GM21515 (cell line): ENCODE results near the gene FOXG1.

Experiments
- ATAC-seq: cut with Tn5 transposase; IDR thresholded peaks from one replicate; pipeline ENCODE4 v1.9.1; 2021; ENCODE audit not compliant: unreplicated experiment

Gene FOXG1

DNA sequence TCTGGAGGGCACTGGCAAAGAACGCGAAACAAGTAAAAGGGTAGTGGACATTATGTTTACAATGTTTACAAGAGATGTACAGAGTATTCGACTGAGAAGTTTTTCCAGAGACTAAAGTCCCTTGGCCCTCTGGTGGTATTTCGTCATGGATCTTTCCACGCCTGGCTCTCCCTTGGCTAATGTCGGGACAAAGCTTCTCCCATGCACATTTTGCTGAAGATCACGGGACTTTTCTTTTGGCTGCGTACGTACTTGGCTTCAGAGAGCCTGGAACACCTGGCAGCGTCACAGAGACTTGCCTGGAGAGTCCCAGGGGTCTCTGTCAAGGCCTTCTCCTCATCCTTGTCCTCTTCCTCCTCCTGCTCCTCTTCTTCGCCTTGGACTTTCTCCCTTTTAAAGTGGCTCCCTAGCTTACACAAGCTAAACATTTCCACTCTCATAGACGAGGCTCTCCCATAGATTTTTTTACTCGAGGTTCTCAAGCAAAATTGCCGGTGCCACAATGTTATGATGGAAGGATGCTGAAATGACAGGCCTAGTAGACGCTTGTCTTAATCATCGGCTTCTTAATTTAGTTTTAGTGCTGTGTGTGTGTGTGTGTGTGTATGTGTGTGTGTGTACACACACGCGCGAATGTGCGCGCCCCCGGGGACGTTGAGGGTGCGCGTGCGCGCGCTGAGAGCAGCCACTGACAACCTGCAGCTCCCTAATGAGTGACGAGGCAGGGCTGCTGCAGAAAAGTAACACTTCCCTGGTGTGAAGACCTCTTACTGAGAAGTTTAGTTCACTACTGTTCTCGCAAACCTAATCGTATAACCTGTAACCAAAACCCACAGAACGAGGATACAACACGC lies 4.9 kb upstream of the FOXG1 start:
- ATAC-seq, result no peak

DNA sequence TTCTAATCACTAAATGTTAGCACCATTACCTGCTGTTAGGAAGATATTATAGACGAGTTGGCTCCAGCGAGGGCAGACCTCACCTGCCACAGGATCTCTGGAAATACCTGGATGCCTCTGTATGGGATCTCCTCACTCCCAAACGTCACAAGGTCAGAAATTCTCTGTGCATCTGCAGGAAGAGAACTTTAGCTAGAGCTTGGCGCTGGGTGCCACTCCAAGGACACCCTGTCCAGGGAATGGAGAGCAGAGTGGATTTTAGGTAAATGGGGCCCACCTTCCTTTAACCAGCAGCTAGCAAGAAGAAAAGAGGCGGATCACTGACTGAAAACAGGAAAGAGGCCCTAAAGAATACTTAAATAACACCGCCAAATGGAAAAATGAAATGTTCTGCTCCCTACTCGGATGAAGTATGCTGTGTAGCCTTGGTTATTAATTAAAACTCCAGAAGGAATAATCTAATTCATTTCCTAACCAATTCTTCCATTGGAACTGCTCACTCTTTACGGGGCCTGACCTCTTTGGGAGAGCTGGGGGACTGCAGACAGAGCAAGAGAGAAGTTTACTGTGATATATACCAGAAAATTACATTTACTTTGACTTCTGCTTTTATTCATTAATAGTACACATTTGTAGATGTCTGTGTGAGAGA lies 4.2 kb upstream of the FOXG1 start:
- no peak for ATAC-seq

DNA sequence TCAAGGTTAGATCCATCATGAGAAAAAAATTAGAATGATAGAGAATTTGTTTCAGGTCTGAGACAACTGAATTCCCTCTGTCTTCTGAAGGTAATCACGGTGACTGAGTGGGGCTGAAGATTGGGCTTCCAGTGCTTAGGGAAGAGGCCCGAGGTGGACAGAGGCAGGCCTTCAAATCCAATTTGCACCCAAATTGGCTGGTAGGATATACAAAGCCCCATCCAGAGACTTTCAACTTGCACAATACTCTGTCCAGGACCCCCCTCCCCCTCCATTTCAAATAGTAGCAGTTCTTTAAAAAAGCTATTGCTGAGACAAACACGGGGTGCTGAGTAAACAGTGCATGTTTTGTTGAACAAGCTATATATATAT lies 3.6 kb upstream of the FOXG1 start:
- ATAC-seq, result no peak

DNA sequence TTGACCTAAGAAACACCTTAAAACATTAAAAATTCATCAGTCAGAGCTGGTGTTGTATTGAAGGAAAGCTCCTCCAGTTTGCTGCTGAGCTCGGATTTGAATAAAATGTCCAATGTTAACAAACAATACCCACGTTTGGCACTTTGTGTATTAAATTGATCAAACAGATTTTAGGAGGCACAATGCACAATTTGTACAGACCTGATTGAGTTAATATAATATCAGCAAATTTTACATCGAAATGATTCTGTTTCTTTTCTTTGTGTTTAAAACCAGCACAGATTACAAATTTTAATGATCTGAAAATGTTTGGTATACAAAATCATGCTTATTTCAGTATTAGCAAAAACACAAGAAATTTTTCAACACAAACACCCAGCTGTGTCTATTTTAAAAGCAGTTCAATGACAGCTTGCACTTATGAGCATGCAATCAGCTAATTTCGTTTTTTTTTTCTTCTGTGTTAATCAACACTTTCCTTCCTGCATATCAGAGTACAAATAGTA lies 2.8 kb upstream of the FOXG1 start:
- ATAC-seq, result no peak

DNA sequence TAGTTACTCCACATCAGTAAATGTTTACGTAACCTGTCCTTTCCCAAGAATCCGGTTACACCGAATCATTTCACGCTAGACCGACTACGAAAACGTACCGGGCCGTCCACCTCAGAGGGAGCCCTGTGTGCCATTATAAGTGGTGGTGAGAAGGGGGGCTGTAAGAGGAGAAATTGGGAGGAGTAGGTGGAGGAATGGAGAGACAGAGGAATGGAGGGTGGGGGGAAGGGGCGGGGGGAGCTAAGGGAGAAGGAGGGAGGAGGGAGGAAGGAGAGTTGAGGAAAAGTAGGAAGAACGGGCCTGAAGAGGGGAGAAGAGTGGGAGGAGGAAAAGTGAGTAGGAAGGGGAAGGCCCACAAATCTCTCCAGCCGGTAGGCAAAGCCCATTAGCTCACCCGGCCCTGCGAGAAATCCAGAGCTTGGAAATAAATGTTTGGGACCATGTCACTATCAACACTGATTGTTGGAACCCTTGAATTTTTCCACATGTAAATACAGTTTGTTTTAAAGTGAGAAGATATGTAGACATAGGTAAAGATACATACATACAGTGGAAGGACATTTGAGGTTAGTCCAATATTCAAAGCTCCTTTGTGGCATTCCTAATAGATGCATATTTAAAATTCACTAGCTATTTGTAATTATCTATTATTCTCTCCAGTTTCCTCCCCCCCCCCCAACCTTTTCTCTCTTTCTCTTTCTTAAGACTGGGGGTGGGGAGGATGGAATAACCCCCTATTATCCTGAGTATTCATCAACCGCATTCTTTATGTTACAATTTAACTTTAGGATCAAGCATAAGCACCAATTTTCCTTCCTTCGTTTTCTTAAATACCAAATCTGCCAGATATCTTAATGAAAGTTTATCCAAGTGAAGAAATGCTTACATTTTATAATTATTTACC lies 2.1 kb upstream of the FOXG1 start:
- ATAC-seq, result no peak

DNA sequence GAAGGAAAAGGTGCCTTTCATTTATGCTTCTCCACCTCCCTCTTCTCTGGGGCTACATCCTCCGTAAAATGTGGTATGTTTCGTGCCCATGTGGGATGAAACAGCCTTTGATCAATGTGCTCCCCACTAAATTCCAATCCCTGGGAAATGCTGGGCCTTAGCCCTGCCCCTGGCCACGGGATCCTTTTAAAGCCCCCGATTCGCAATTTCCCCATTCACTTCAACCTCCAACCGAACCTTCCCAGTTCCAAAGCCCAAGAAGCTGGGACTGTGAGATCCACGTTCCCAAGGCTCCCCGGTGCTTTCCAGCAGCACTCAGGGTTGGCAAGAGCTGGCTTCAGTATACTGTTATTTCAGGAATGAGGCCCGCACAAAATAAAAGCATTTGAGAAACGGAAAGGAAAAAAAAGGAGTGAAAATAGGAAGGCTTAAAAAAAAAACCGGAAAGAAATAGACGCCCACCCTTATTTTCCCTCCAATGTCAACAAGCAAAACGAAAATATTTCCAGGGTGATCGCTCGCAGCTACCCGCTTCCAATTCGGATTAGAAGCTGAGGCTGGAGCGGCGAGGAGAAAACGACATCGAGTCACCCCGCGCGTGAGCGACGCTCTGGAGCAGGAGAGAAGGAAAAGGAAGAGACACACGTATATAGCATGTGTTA lies 1.3 kb upstream of the FOXG1 start:
- ATAC-seq, result no peak

DNA sequence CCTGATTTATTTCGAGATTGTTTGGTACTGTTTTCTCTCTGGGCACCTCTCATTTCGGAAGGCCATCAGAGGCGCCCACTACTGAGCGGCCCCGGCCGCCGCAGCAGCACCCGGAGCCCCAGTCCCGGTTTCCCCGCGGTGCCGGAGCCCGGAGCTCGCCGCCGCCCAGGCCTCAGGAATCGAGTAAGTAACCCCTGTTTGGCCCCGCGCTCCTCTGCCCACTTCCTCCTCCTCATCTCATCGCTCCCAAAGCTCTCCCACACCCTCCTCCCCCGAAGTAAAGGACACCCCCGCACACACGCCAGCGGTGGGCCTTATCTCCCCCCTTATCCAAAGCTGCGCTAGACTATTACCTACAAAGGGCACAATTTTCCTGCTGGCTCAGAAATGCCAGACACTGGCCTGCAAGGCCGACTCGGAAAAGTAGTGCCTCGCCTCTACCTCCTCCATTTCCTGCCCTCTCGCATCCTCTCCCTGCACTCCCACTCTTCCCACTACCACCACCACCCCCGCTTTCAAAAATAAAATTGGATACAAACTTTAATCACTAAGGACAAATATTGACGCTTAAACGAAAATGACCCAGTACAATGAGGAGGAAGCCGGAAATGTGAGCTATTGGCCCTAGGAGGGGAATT lies 637 bp upstream of the FOXG1 start:
- ATAC-seq, result no peak

DNA sequence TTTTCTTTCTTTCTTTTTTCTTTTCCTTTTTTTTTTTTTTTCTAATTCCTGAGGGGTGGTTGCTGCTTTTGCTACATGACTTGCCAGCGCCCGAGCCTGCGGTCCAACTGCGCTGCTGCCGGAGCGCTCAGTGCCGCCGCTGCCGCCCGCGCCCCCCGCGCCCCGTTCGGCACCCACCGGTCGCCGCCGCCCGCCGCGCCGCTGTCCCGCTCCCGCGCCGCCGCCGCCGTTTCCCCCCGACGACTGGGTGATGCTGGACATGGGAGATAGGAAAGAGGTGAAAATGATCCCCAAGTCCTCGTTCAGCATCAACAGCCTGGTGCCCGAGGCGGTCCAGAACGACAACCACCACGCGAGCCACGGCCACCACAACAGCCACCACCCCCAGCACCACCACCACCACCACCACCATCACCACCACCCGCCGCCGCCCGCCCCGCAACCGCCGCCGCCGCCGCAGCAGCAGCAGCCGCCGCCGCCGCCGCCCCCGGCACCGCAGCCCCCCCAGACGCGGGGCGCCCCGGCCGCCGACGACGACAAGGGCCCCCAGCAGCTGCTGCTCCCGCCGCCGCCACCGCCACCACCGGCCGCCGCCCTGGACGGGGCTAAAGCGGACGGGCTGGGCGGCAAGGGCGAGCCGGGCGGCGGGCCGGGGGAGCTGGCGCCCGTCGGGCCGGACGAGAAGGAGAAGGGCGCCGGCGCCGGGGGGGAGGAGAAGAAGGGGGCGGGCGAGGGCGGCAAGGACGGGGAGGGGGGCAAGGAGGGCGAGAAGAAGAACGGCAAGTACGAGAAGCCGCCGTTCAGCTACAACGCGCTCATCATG lies 654 bp downstream of the FOXG1 start:
- ATAC-seq, result no peak

DNA sequence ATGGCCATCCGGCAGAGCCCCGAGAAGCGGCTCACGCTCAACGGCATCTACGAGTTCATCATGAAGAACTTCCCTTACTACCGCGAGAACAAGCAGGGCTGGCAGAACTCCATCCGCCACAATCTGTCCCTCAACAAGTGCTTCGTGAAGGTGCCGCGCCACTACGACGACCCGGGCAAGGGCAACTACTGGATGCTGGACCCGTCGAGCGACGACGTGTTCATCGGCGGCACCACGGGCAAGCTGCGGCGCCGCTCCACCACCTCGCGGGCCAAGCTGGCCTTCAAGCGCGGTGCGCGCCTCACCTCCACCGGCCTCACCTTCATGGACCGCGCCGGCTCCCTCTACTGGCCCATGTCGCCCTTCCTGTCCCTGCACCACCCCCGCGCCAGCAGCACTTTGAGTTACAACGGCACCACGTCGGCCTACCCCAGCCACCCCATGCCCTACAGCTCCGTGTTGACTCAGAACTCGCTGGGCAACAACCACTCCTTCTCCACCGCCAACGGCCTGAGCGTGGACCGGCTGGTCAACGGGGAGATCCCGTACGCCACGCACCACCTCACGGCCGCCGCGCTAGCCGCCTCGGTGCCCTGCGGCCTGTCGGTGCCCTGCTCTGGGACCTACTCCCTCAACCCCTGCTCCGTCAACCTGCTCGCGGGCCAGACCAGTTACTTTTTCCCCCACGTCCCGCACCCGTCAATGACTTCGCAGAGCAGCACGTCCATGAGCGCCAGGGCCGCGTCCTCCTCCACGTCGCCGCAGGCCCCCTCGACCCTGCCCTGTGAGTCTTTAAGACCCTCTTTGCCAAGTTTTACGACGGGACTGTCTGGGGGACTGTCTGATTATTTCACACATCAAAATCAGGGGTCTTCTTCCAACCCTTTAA lies 1.5 kb downstream of the FOXG1 start:
- no peak for ATAC-seq

DNA sequence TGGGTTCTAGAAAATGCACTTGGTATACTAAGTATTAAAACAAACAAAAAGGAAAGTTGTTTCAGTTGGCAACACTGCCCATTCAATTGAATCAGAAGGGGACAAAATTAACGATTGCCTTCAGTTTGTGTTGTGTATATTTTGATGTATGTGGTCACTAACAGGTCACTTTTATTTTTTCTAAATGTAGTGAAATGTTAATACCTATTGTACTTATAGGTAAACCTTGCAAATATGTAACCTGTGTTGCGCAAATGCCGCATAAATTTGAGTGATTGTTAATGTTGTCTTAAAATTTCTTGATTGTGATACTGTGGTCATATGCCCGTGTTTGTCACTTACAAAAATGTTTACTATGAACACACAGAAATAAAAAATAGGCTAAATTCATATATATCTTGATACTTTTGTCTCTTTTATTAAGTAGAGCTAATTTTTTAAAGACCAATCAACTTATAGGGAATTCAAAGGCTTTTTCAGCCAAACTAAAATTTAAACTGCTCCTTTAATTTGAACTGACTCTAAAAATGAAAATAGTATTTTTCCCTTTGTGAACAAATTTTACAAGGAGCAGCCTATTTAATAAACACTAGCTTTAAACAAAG lies 2.8 kb downstream of the FOXG1 start:
- ATAC-seq, result no peak

DNA sequence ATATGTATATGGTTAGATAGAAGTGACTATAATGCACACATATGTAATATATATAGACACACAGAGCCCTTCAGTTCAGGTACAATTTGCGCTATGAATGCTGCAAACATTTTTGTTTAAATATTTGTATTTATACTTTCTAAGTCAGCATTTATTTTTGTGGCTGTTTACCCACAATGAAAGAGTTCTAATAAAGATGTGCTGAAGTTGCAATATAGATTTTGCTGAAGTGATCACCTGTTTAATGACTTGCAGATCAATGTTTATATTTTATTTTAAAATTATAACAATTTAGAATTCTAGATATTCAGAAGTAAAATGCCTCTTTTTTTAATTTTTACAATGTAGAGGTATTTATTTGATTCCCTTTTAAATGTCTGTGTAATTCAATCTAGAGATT lies 3.5 kb downstream of the FOXG1 start:
- ATAC-seq, result no peak

DNA sequence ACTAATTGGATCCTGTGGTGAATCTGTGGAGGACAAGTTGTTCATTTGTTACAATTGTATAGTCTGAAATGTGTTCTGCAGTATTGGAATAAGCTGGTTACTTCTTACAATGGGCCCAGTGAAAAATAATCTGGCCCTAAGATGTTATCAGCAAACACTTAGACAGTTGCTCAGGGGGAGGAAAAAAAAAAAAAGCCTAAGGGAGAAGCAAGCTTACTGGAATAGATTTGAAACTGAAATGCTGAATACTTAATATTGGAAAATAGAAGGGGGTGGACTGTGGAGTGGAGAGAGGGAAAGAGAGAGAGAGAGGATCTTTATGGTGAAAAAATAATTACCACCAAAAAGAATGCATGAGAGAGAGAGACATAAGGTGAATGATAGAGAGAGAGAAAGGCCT lies 4.0 kb downstream of the FOXG1 start:
- no peak for ATAC-seq

DNA sequence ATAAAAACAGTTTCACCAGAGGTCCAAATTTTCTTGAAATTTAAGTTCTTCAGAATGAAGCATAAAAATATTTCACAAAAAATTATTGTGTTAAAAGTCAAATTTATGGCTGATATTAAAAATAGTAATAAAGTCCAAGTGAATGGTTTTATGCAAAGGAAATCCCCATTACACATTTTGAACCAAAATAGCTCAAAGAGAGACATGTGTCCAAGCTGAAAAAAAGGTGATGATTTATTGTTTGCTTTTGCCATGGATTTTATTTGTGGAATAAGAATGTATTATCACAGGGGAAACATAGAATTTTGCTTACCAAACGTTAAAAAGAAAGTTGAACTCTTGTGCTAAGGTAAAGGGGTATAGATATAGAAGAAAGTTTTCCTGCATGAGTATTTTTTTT lies 4.6 kb downstream of the FOXG1 start:
- no peak for ATAC-seq

DNA sequence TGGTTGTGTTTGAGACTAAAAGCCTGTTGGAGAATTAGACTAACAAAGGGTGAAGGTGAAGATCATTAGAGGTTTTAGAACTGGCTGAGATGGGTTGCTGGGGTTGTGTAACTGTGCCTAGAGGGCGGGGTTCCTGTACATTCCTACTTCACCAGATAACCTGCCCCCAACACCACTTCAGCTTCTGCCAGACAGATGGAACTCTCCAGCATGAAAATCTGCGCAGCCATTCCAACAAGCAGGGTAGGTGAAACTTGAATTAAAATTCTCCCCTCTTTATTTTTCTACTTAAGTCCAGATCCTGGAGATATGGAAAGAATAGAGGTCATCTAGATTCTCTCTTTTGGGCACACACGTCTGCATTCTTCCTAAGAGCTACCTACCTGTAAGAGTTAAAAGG lies 6.0 kb downstream of the FOXG1 start:
- no peak for ATAC-seq

DNA sequence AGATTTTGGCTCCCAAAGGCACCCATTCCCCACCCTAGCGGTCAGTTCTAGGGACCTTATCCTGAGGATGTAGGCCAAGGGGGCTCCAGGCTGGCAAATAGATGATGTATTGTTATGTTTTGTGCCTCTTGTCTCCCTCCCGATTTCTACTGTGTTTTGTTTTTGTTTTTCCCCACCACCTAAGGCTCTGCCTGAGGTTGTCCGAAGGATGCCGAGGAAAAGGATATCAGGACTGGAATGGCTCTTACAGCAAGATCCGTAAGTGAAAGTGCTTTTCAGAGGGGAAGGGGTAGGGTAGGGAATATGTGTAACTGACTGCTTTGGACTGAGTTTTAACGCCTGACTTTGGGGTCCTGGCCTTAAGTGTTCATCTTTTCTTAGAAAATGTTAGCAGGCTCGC lies 6.6 kb downstream of the FOXG1 start:
- ATAC-seq, result no peak

DNA sequence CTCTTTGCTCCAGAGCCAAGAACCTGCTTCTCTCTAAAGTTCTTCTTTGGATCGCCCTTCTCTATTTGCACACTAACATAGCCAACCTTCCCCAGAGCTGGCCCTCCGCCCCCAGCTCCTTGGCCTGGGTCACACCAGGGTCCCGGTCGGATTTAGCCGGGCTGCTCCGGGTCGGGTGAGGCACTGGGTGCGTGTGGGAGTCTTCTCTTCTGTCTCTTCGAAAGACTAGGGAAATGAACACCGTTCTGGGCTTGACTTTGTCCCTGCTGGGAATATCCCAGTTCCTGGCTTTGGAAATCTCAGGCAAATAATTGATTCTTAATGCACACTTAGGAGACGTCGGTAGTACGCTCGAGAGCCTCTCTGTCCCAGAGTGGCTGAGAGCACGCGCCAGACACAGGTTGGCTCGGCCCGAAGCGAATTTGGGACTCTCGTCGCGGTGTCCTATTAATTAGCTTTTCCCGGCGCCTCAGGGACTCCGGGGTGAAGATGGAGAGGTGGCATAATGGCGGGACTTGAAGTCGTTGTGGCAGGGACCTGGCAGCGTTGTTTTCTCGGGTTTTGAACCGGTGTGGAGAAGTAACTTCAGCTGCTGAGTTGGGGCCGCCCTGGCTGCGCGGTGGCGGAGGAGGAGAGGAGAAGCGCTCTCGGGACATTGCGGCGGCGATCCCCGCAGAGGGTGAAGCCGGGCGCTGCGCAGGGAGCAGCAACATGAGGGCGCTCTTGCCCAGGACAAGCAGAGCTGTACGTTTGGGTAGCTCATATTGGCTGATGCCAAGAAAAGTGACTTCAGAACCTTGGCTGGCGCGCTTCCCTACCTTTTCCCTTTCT lies 7.5 kb downstream of the FOXG1 start:
- no peak for ATAC-seq
